Thyroid gland (tissue), 4 donors: ENCODE results near the gene PNMA6E. TPM values are rescaled to one million over a fixed set of nuclear protein-coding genes. Genes with fewer than 3 reads are reported as not detected.

Source experiments
- DNase-seq, 2 donors: peaks; one replicate each; pipeline ENCODE4 v3.0.0-alpha.2; 2019
- H3K27ac ChIP-seq, 3 donors: fragments of 200-600 bp; sonication (generic); 1 replicate in 2 of 3; 2 replicates in 1 of 3; pipeline ENCODE4 v1.5.1; 2016 to 2019; ENCODE audit warnings: mild to moderate bottlenecking in 1 of 3, moderate library complexity in 1 of 3
- H3K27me3 ChIP-seq: fragments of 200-600 bp; sonication (generic); one replicate; pipeline ENCODE4 v1.5.1; 2019
- H3K36me3 ChIP-seq, 2 donors: fragments of 200-600 bp; sonication (generic); one replicate each; pipeline ENCODE4 v1.5.1; 2016 to 2019
- H3K4me1 ChIP-seq, 2 donors: fragments of 200-600 bp; sonication (generic); one replicate each; pipeline ENCODE4 v1.5.1; 2017 to 2019
- H3K4me3 ChIP-seq, 3 donors: fragments of 200-600 bp; sonication (generic); replicated peaks in 1 of 3; 1 replicate in 2 of 3; 2 replicates in 1 of 3; pipeline ENCODE4 v1.5.1; 2016; ENCODE audit warnings: mild to moderate bottlenecking in 1 of 3
- H3K9me3 ChIP-seq: fragments of 200-600 bp; sonication (generic); one replicate; pipeline ENCODE4 v1.5.1; 2017
- CTCF ChIP-seq, 6 experiments: fragments of 200-600 bp in 3 of 6; fragments of 450-650 bp in 3 of 6; sonication (generic) in 3 of 6; IDR thresholded peaks; one replicate each; pipeline ENCODE4 v1.5.1; 2016 to 2019; ENCODE audit warnings: antibody characterized with exemption in 6 of 6, mild to moderate bottlenecking in 2 of 6, inconsistent platforms in 1 of 6, moderate library complexity in 1 of 6
- POLR2A ChIP-seq, 2 donors: fragments of 450-650 bp; IDR thresholded peaks; one replicate each; pipeline ENCODE4 v1.6.1; 2017; ENCODE audit warnings: antibody characterized with exemption in 2 of 2, mild to moderate bottlenecking in 2 of 2, moderate library complexity in 1 of 2
- WGBS, 2 donors: methylation state at CpG; one replicate each; pipeline ENCODE4 v1.1.5; 2017; 5-methylcytosine and 5-hydroxymethylcytosine counted together
- intact Hi-C: fragments of 100-400 bp; cut with DNase I; formaldehyde crosslinking; loops from one replicate; pipeline ENCODE4 v1.15.1; 2023
- total RNA-seq, 4 donors: library from RNA; depleted of rRNA; stranded (reverse); fragments of >200 nt; gene quantifications; one replicate each; pipeline ENCODE4 v1.2.3, GENCODE V29; 2016

The PNMA6E gene
- total RNA-seq, 4 donors from 2014 or later: not detected

- Histone ChIP-seq H3K27me3 (no peaks in the 10 kb centered on the region), H3K27ac (no peak overlapping the region), H3K9me3 (no peaks in the 10 kb centered on the region), H3K36me3 (no peaks in the 10 kb centered on the region), H3K4me3 (no peak overlapping the region), H3K4me1 (peaks cover 0 to 4% of the 10 kb centered on the region in 2 donors)
- 86 to 93% methylated on average over 6 of the region's 6 CpGs for WGBS, 2 donors
- intact Hi-C loops: no loop called here
- no peak for TF ChIP-seq POLR2A (IDR thresholded peaks at IDR 0.05)
- TF ChIP-seq CTCF (IDR thresholded peaks at IDR 0.05): no peak
- DNase-seq: no peak
Observed at GRCh38 chrX:153430796-153431195, 29.6 kb upstream of the PNMA6E start.

DNA sequence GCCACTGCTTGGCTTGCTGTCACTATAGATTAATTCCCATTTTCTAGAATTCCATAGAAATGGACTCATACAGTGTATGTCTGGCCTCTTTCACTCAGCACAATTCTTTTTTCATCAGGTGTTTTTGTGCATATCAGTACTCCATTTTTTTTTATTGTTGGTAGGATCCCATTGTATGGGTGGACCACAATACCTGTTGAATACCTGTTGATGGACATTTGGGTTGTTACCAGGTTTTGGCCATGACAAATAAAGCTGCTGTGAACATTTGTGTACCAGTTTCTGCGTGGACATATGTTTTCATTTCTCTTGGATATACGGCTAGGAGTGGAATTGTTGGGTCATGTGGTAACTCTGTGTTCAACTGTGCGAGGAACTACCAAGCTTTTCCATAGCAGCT lies 25.1 kb upstream of the PNMA6E start:
- DNase-seq: no peak
- intact Hi-C loops: no loop called here
- H3K9me3 ChIP-seq: no peaks in the 10 kb centered on the region
- 94 to 100% methylated on average over 3 of the region's 3 CpGs for WGBS, 2 donors
- H3K4me1 ChIP-seq: no peaks in the 10 kb centered on the region
- H3K36me3 ChIP-seq: no peaks in the 10 kb centered on the region
- no peak overlapping the region for H3K4me3 ChIP-seq
- TF ChIP-seq CTCF (IDR thresholded peaks at IDR 0.05) (no peak), POLR2A (IDR thresholded peaks at IDR 0.05) (no peak)
- H3K27me3 ChIP-seq: no peaks in the 10 kb centered on the region
- H3K27ac ChIP-seq: no peak overlapping the region

GRCh38 chrX:153423652-153424051 lies 22.5 kb upstream of the PNMA6E start:
- Histone ChIP-seq H3K36me3 (no peaks in the 10 kb centered on the region), H3K27ac (no peak overlapping the region), H3K4me1 (no peaks in the 10 kb centered on the region), H3K4me3 (no peak overlapping the region), H3K27me3 (no peaks in the 10 kb centered on the region), H3K9me3 (no peaks in the 10 kb centered on the region)
- DNase-seq: peak; percentile 67 to 75
- intact Hi-C loops: no loop called here
- WGBS, 2 donors: 70 to 80% methylated on average over 4 to 7 of the region's 8 CpGs
- no peak for TF ChIP-seq POLR2A (IDR thresholded peaks at IDR 0.05)
- TF ChIP-seq CTCF (IDR thresholded peaks at IDR 0.05): no peak

DNA sequence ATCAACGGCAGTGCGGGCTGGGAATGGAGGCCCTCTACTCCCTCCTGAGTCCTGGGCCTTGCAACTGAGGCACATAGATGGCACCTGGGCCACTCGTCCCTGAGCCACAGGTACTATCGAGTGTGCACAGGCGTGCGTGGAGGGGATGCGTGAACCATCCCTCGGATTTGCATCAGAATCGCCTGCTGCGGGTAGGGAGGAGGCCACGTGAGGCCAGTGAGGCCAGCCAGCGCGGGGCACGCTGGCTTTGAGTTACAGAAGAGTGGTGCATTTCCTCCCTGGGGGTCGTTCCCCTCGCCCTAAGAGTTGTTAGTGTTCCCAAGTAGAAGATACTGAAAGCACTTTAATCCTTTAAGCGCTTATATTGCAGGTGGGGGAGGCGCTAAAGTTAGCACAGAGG lies 20.7 kb upstream of the PNMA6E start:
- Histone ChIP-seq H3K9me3 (no peaks in the 10 kb centered on the region), H3K4me1 (no peaks in the 10 kb centered on the region), H3K27ac (no peak overlapping the region), H3K4me3 (no peak overlapping the region), H3K36me3 (no peaks in the 10 kb centered on the region), H3K27me3 (no peaks in the 10 kb centered on the region)
- 96 to 100% methylated on average over 2 to 11 of the region's 18 CpGs for WGBS, 2 donors
- intact Hi-C loops: no loop called here
- TF ChIP-seq POLR2A (IDR thresholded peaks at IDR 0.05): no peak
- TF ChIP-seq CTCF (IDR thresholded peaks at IDR 0.05): no peak
- no peak for DNase-seq

DNA sequence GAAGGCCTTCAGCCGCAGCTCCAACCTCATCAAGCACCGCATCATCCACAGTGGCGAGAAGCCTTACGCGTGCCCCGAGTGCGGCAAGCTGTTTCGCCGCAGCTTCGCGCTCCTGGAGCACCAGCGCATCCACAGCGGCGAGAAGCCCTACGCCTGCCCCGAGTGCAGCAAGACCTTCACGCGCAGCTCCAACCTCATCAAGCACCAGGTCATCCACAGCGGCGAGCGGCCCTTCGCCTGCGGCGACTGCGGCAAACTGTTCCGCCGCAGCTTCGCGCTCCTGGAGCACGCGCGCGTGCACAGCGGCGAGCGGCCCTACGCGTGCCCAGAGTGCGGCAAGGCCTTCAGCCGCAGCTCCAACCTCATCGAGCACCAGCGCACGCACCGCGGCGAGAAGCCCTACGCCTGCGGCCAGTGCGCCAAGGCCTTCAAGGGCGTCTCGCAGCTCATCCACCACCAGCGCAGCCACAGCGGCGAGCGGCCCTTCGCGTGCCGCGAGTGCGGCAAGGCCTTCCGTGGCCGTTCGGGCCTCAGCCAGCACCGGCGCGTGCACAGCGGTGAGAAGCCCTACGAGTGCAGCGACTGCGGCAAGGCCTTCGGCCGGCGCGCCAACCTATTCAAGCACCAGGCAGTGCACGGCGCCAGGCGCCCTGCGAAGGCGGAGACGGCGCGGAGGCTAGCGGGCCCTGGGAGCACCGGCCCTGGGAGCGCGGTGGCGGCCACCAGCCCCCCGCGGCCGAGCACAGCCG lies 19.9 kb upstream of the PNMA6E start:
- WGBS, 2 donors: 96 to 100% methylated on average over 2 to 5 of the region's 91 CpGs
- intact Hi-C loops: no loop called here

More for the DNA sequence above, 19.9 kb upstream of the PNMA6E start:
- Histone ChIP-seq H3K27me3 (no peaks in the 10 kb centered on the region), H3K36me3 (no peaks in the 10 kb centered on the region), H3K9me3 (no peaks in the 10 kb centered on the region), H3K4me3 (no peak overlapping the region), H3K4me1 (no peaks in the 10 kb centered on the region), H3K27ac (no peak overlapping the region)
- TF ChIP-seq POLR2A (IDR thresholded peaks at IDR 0.05): no peak
- TF ChIP-seq CTCF (IDR thresholded peaks at IDR 0.05): no peak
- DNase-seq: no peak
